ENCODE data around the gene TBCD. TPM values are rescaled to one million over a fixed set of nuclear protein-coding genes. Genes with fewer than 3 reads are reported as not detected.
"Not testable (repeated sequence)": the region's sequence is repeated elsewhere in the genome, so short reads cannot be mapped to it uniquely, and the experiment has no call there.

TBCD gene
- total RNA-seq, 1 donor from 2014 or later = 207 TPM

GRCh38 chr17:82980632-82981031 lies 228.8 kb downstream of the TBCD start:
- DNase-seq (ENCODE audit: low spot score) = no peak
- H3K4me1 Mint-ChIP-seq (ENCODE audit: unreplicated experiment) = no peaks in the 10 kb centered on the region
- no peak for TF ChIP-seq CTCF (IDR thresholded peaks at IDR 0.05; ENCODE audit: unreplicated experiment)
- H3K27ac Mint-ChIP-seq (ENCODE audit: unreplicated experiment) = no peak overlapping the region
- no peaks in the 10 kb centered on the region for H3K36me3 Mint-ChIP-seq (ENCODE audit: low read depth, unreplicated experiment)
- H3K4me3 Mint-ChIP-seq (ENCODE audit: unreplicated experiment) = no peak overlapping the region
- peaks cover 1% of the 10 kb centered on the region for H3K27me3 Mint-ChIP-seq (ENCODE audit: unreplicated experiment)
- H3K9me3 Mint-ChIP-seq (ENCODE audit: unreplicated experiment) = no peaks in the 10 kb centered on the region

GRCh38 chr17:82981141-82981730 lies 229.4 kb downstream of the TBCD start:
- Mint-ChIP-seq H3K27ac (ENCODE audit: unreplicated experiment) (no peak overlapping the region), H3K27me3 (ENCODE audit: unreplicated experiment) (peaks cover 1% of the 10 kb centered on the region), H3K9me3 (ENCODE audit: unreplicated experiment) (no peaks in the 10 kb centered on the region), H3K36me3 (ENCODE audit: low read depth, unreplicated experiment) (no peaks in the 10 kb centered on the region), H3K4me3 (ENCODE audit: unreplicated experiment) (no peak overlapping the region), H3K4me1 (ENCODE audit: unreplicated experiment) (peaks cover 2% of the 10 kb centered on the region)
- no peak for DNase-seq (ENCODE audit: low spot score)
- no peak for TF ChIP-seq CTCF (IDR thresholded peaks at IDR 0.05; ENCODE audit: unreplicated experiment)

GRCh38 chr17:82983510-82984248 lies 231.8 kb downstream of the TBCD start:
- H3K9me3 Mint-ChIP-seq (ENCODE audit: unreplicated experiment) = no peaks in the 10 kb centered on the region
- no peak for DNase-seq (ENCODE audit: low spot score)
- H3K27ac Mint-ChIP-seq (ENCODE audit: unreplicated experiment) = no peak overlapping the region
- H3K27me3 Mint-ChIP-seq (ENCODE audit: unreplicated experiment) = no peaks in the 10 kb centered on the region
- H3K36me3 Mint-ChIP-seq (ENCODE audit: low read depth, unreplicated experiment) = no peaks in the 10 kb centered on the region
- no peak overlapping the region for H3K4me3 Mint-ChIP-seq (ENCODE audit: unreplicated experiment)
- peaks cover 5% of the 10 kb centered on the region for H3K4me1 Mint-ChIP-seq (ENCODE audit: unreplicated experiment)
- TF ChIP-seq CTCF (IDR thresholded peaks at IDR 0.05; ENCODE audit: unreplicated experiment) = no peak

- not testable (repeated sequence) for H3K36me3 Mint-ChIP-seq (ENCODE audit: low read depth, unreplicated experiment); H3K27ac Mint-ChIP-seq (ENCODE audit: unreplicated experiment); H3K4me3 Mint-ChIP-seq (ENCODE audit: unreplicated experiment); DNase-seq (ENCODE audit: low spot score); H3K9me3 Mint-ChIP-seq (ENCODE audit: unreplicated experiment); H3K27me3 Mint-ChIP-seq (ENCODE audit: unreplicated experiment); H3K4me1 Mint-ChIP-seq (ENCODE audit: unreplicated experiment)
Measured at GRCh38 chr17:82984249-82984617, 232.4 kb downstream of the TBCD start.

GRCh38 chr17:82984751-82985427 lies 233.0 kb downstream of the TBCD start:
- Mint-ChIP-seq H3K27ac (ENCODE audit: unreplicated experiment) (no peak overlapping the region), H3K9me3 (ENCODE audit: unreplicated experiment) (no peaks in the 10 kb centered on the region), H3K36me3 (ENCODE audit: low read depth, unreplicated experiment) (no peaks in the 10 kb centered on the region), H3K4me3 (ENCODE audit: unreplicated experiment) (no peak overlapping the region), H3K4me1 (ENCODE audit: unreplicated experiment) (peaks cover 5% of the 10 kb centered on the region), H3K27me3 (ENCODE audit: unreplicated experiment) (no peaks in the 10 kb centered on the region)
- no peak for DNase-seq (ENCODE audit: low spot score)
- TF ChIP-seq CTCF (IDR thresholded peaks at IDR 0.05; ENCODE audit: unreplicated experiment) = no peak

All from endothelial cell (in vitro differentiated cells).